GM23338 (cell line): ENCODE data around the gene NPB. TPM values are rescaled to one million over a fixed set of nuclear protein-coding genes. Genes with fewer than 3 reads are reported as not detected.

Experiments
- ATAC-seq: fragments of 200-7000 bp; cut with Tn5 transposase; 3 replicates; pipeline ENCODE4 v1.9.1; 2020
- DNase-seq: peaks from one replicate; pipeline ENCODE4 v3.0.0-alpha.2; 2015; ENCODE audit warnings: low spot score
- H2AFZ ChIP-seq: fragments of 200-600 bp; sonication (generic); 2 replicates; pipeline ENCODE4 v1.8.0; 2016; ENCODE audit warnings: antibody characterized with exemption, mild to moderate bottlenecking, moderate library complexity
- H3F3A ChIP-seq: fragments of 200-600 bp; sonication (generic); replicated peaks from 2 replicates; pipeline ENCODE4 v1.8.0; 2017; ENCODE audit warnings: antibody characterized with exemption, mixed run types, low read depth
- H3K27ac ChIP-seq: fragments of 200-600 bp; sonication (generic); 2 replicates; pipeline ENCODE4 v1.6.1; 2016; ENCODE audit warnings: low read depth
- H3K27me3 ChIP-seq: fragments of 200-600 bp; sonication (generic); 2 replicates; pipeline ENCODE4 v1.8.0; 2016; ENCODE audit warnings: mild to moderate bottlenecking, mixed run types, moderate library complexity; ENCODE audit not compliant: insufficient read depth
- H3K36me3 ChIP-seq: fragments of 200-600 bp; sonication (generic); 2 replicates; pipeline ENCODE4 v1.8.0; 2016; ENCODE audit warnings: mild to moderate bottlenecking; ENCODE audit not compliant: insufficient read depth
- H3K4me1 ChIP-seq: fragments of 200-600 bp; sonication (generic); 2 replicates; pipeline ENCODE4 v1.8.0; 2016; ENCODE audit warnings: mild to moderate bottlenecking, moderate library complexity; ENCODE audit not compliant: insufficient read depth
- H3K4me2 ChIP-seq: fragments of 200-600 bp; sonication (generic); 2 replicates; pipeline ENCODE4 v1.7.1; 2017; ENCODE audit warnings: mixed run types
- H3K4me3 ChIP-seq: fragments of 200-600 bp; sonication (generic); 2 replicates; pipeline ENCODE4 v1.6.1; 2016; ENCODE audit warnings: mixed run types
- H3K79me2 ChIP-seq: fragments of 200-600 bp; sonication (generic); replicated peaks from 2 replicates; pipeline ENCODE4 v1.8.0; 2017; ENCODE audit warnings: mild to moderate bottlenecking; ENCODE audit not compliant: insufficient read depth
- H3K9me2 ChIP-seq: fragments of 200-600 bp; sonication (generic); 2 replicates; pipeline ENCODE4 v1.8.0; 2017; ENCODE audit not compliant: insufficient read depth
- H4K20me1 ChIP-seq: fragments of 200-600 bp; sonication (generic); replicated peaks from 2 replicates; pipeline ENCODE4 v1.8.0; 2017; ENCODE audit warnings: mild to moderate bottlenecking; ENCODE audit not compliant: insufficient read depth
- H3K27ac Mint-ChIP-seq: 2 replicates; pipeline ENCODE4 v1.8.0; 2020; ENCODE audit warnings: inconsistent platforms, mild to moderate bottlenecking, moderate library complexity, mixed read lengths
- H3K27me3 Mint-ChIP-seq: 3 replicates; pipeline ENCODE4 v1.8.0; 2022; ENCODE audit warnings: low read depth, mild to moderate bottlenecking, moderate library complexity, mixed read lengths, inconsistent platforms; ENCODE audit not compliant: insufficient read depth, poor library complexity
- H3K36me3 Mint-ChIP-seq: 3 replicates; pipeline ENCODE4 v1.8.0; 2021; ENCODE audit warnings: low read depth, mild to moderate bottlenecking, inconsistent platforms, moderate library complexity, mixed read lengths
- H3K4me1 Mint-ChIP-seq: 3 replicates; pipeline ENCODE4 v1.8.0; 2020; ENCODE audit warnings: mild to moderate bottlenecking, inconsistent platforms, mixed read lengths
- H3K4me3 Mint-ChIP-seq: 3 replicates; pipeline ENCODE4 v1.8.0; 2021; ENCODE audit warnings: moderate library complexity, mild to moderate bottlenecking, inconsistent platforms, mixed read lengths
- H3K9me3 Mint-ChIP-seq: 3 replicates; pipeline ENCODE4 v1.8.0; 2020; ENCODE audit warnings: moderate library complexity, mild to moderate bottlenecking, inconsistent platforms, mixed read lengths
- CTCF ChIP-seq, 2 experiments: fragments of 200-600 bp in 1 of 2; sonication (generic) in 1 of 2; conservative IDR thresholded peaks; 2 replicates each; pipeline versions ENCODE4 v1.5.1 to v1.6.1; 2016 to 2017; ENCODE audit warnings: antibody characterized with exemption in 2 of 2, low read depth in 2 of 2, mild to moderate bottlenecking in 2 of 2, moderate library complexity in 1 of 2
- ETS1 ChIP-seq: IDR thresholded peaks from 2 replicates; pipeline ENCODE4 v1.6.1; 2016; ENCODE audit warnings: antibody characterized with exemption
- EZH2 ChIP-seq: fragments of 200-600 bp; sonication (generic); IDR thresholded peaks from one replicate; pipeline ENCODE4 v1.8.0; 2017; ENCODE audit warnings: antibody characterized with exemption, mild to moderate bottlenecking, low read depth; ENCODE audit not compliant: unreplicated experiment
- EZH2phosphoT487 ChIP-seq: fragments of 200-600 bp; sonication (generic); IDR thresholded peaks from one replicate; pipeline ENCODE4 v1.8.1; 2018; ENCODE audit warnings: antibody characterized with exemption; ENCODE audit not compliant: unreplicated experiment
- NANOG ChIP-seq: IDR thresholded peaks from 2 replicates; pipeline ENCODE4 v1.6.1; 2016; ENCODE audit warnings: antibody characterized with exemption, borderline replicate concordance
- POLR2AphosphoS5 ChIP-seq: IDR thresholded peaks from 2 replicates; pipeline ENCODE4 v1.6.1; 2016; ENCODE audit warnings: antibody characterized with exemption, low read depth
- REST ChIP-seq: IDR thresholded peaks from one replicate; pipeline ENCODE4 v1.6.1; 2018; ENCODE audit warnings: antibody characterized with exemption; ENCODE audit not compliant: unreplicated experiment
- STAT1 ChIP-seq: IDR thresholded peaks from one replicate; pipeline ENCODE4 v1.6.1; 2016; ENCODE audit warnings: antibody characterized with exemption; ENCODE audit not compliant: unreplicated experiment
- ZNF114 ChIP-seq: fragments of 250-450 bp; sonication (Bioruptor Pico); IDR thresholded peaks from 2 replicates; pipeline ENCODE4 v1.5.0; 2020; ENCODE audit warnings: mild to moderate bottlenecking, moderate library complexity
- ZNF331 ChIP-seq: fragments of 250-450 bp; sonication (Bioruptor Pico); IDR thresholded peaks from 2 replicates; pipeline ENCODE4 v1.5.0; 2020; ENCODE audit warnings: low read depth, mild to moderate bottlenecking, moderate library complexity
- polyA plus RNA-seq: library from polyadenylated mRNA; unstranded; fragments of >200 nt; fragmentation: Nextera tagmentation; extraction: Ambion mirVana; gene quantifications from 2 replicates; pipeline ENCODE4 v1.2.1, GENCODE V29; 2016
- total RNA-seq: library from RNA; depleted of rRNA; stranded (reverse); fragments of >200 nt; shearing (Covaris generic); gene quantifications from 2 replicates; pipeline ENCODE4 v1.2.3, GENCODE V29; 2014

Gene NPB
- total and polyA plus RNA-seq, 2 experiments from 2014 or later, result 3.6 to 3.8 TPM

GRCh38 chr17:81898885-81899284 lies 3.2 kb upstream of the NPB start:
- no peak for TF ChIP-seq CTCF (conservative IDR thresholded peaks at IDR 0.05; ENCODE audit: low read depth in 2 of 2)
- TF ChIP-seq STAT1, result no peak
- TF ChIP-seq REST, result no peak
- no peak for TF ChIP-seq EZH2phosphoT487
- TF ChIP-seq ETS1, result no peak
- no peak for TF ChIP-seq NANOG
- no peak for TF ChIP-seq POLR2AphosphoS5
- no peak for TF ChIP-seq EZH2
- TF ChIP-seq ZNF331 (CRISPR knock-in tag), result no peak
- no peak for TF ChIP-seq ZNF114
- no peak overlapping the region for H3K27ac Mint-ChIP-seq
- peaks cover 13% of the 10 kb centered on the region for H3F3A ChIP-seq
- peaks cover 27% of the 10 kb centered on the region; the same call in 1 of the 2 replicates for H3K36me3 ChIP-seq
- H3K27me3 Mint-ChIP-seq, result peaks cover 26% of the 10 kb centered on the region
- no peak overlapping the region for H3K27ac ChIP-seq
- 0 out of 2 replicates have a peak, but pooled peaks cover 7% of the 10 kb centered on the region for H4K20me1 ChIP-seq
- no peaks in the 10 kb centered on the region; the same call in 1 of the 2 replicates for H3K4me1 ChIP-seq
- DNase-seq (no peak), ATAC-seq (no peak)
- H3K9me3 Mint-ChIP-seq, result no peaks in the 10 kb centered on the region
- no peak overlapping the region for H2AFZ ChIP-seq
- no peaks in the 10 kb centered on the region for H3K9me2 ChIP-seq
- no peak overlapping the region for H3K4me2 ChIP-seq
- H3K4me3 ChIP-seq, result no peak overlapping the region
- H3K4me1 Mint-ChIP-seq, result peaks cover 3% of the 10 kb centered on the region; the same call in 2 of the 3 replicates
- H3K36me3 Mint-ChIP-seq, result peaks cover 42% of the 10 kb centered on the region
- no peaks in the 10 kb centered on the region; the same call in 1 of the 2 replicates for H3K79me2 ChIP-seq
- H3K27me3 ChIP-seq, result peaks cover 18% of the 10 kb centered on the region
- H3K4me3 Mint-ChIP-seq, result no peak overlapping the region
